CD4-positive, alpha-beta T cell treated with Interleukin-15 for 1 hour (primary cell): ENCODE measurements around the gene ANKRD44.
"Not testable (repeated sequence)": the region's sequence is repeated elsewhere in the genome, so short reads cannot be mapped to it uniquely, and the experiment has no call there.

Source experiments
- DNase-seq: peaks from one replicate; pipeline ENCODE4 v3.0.0-alpha.2; 2020

ANKRD44 gene

GRCh38 chr2:197011021-197011417 is 299.6 kb downstream of the ANKRD44 start:
- no peak for DNase-seq

DNA sequence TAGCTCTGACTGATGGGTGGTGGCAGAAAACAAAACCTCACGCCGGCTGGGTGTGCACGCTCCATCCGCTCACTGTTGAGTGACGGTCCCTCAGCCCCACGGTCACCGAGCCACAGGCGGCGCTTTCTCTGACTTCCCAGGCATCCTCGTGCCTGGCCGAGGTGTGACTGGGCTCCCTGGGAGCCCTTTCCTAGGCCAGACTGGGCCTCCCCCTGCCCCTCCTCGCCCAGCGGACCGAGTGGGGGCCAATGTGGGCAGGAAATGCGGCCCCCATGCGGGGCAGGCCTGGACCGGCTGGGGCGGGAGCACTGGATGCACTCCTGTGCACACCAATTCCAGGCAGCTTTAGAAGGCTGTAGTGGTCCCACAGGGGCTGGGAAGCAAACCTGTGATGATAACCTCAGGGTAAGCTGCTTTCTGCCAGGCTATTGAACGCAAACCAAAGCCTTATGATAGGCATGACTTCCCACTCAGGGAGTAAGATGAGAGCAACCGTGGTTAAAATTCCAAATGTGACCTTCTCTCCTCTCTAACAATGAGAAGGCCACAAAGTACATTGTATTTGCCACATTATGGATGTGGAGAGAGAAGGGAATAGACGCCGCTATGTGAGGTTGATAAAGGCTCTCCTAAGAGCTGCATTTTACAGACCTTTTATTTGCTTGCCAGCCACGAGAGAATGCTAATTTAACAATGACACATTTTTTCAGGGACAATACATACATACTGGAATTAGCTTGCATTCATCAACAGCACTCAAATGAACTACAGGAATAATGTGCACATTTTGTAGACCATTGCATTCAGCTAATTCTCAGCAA is 300.2 kb downstream of the ANKRD44 start:
- no peak for DNase-seq

DNA sequence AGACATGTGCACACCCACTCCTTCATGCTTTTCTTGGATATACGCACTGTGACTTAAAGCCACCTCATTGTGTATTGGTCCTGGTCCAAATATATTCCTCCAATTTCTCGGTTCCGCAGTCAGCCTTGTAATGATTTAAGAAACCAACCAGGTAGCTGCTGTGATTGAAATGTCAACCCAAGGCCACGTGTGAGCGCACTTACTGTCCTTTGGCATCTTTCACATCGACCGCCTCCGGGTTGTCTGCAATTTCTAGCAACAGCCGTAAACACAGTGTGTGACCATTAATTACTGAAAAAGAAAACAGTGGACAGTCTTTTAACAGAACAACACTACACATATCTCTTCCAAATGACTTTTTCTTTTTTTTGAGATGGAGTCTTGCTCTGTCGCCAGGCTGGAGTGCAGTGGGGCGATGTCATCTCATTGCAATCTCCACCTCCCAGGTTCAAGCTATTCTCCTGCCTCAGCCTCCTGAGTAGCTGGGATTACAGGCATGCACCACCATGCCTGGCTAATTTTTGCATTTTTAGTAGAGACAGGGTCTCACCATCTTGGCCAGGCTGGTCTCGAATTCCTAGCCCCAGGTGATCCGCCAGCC is 301.7 kb downstream of the ANKRD44 start:
- not testable (repeated sequence) for DNase-seq

DNA sequence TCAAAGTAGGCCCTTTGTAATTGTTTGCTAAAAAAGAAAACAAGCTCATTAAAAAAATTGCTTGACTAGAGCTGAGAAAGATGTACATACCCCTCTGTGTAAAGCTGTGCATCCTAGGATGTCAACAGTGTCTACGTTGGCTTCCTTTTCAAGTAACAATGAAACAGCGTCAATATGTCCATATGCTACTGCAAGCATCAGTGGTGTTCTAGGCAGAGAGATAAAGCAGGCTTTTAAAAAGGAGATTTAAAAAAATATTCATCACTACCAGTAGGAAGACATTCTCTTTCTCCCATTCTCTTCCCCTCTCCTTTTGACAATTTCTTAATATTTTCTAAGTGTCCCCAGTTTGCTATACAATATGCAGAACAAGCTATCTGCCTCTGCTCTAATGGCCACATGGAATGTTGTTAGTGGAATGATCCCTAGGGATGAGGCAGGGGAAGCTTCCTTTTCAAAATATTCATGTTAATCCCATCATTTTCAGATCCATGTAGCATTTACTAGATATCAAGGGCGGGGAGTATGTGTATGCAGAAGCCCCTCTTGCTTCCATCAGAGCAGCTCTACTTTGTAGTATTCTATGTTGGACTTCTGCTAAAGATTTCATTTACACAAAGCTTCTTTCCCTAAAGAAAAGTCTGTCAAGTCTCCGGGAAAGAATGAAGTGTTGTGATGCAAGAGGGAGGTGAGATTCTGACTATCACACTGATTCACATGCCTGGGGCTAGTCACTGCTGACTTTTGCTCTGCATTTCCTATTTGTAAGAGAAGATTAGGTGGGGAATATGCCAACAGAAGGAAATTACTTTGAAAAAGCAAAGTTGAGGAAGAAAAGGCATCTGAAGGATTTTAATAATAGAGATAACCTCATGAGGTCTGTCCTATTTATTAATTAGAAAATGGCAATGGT is 302.6 kb downstream of the ANKRD44 start:
- DNase-seq, result no peak

DNA sequence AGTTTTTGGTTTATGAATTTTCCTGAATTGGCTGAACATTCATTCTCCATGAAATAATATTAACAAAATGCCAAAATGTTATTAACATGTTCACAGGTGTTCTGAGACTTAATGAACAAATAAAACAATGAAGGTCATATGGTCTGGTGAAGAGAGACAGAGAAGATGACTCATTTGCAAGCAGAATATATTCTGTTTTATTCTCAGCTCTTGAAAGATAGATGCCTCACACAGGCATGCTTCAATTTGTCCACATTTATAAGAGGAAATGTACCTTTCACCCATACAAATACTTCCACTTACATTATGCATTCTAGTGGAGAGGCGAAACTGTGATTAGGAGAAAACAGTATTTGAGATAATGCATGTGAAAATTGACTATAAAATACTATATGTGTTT is 308.7 kb downstream of the ANKRD44 start:
- DNase-seq, result no peak

GRCh38 chr2:196995757-196996314 is 314.7 kb downstream of the ANKRD44 start:
- DNase-seq, result no peak

DNA sequence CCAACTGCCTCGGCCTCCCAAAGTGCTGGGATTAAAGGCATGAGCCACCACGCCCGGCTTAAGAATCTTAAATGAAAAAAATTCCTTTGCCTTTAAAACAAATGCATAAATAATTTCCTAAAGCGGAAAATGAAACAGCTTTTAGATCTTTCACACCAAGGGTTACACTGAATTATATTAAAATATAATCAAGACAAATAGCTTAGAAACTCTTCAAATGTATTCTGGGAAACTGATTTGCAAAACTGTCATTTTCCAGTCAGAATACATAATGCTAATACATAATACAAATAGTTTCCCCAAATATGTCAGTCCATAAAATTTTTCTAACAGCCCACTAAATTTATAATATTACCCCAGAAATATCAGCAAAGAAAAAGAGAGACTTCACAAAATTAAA is 315.8 kb downstream of the ANKRD44 start:
- no peak for DNase-seq

DNA sequence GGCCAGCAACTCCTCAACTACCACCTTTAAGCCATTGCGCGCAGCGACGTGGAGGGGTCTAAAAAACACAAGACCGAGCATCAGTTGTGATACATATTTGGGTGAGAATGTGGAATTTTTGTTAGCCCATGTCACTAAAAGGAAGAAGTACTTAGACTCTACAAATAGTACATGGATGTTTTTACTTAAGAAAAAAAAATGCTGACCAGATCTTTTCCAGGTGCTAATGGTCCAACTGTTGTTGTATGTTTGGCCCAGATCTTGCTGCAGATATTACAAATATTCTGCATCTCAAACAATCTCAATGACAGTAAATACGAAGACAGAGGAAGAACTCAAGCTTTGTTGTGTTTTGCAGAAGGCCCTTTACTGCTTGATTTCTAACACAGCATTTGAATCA is 317.0 kb downstream of the ANKRD44 start:
- DNase-seq, result no peak

GRCh38 chr2:196992466-196992865 is 318.1 kb downstream of the ANKRD44 start:
- DNase-seq, result no peak

- no peak for DNase-seq
Observed at GRCh38 chr2:196990788-196991461, 319.7 kb downstream of the ANKRD44 start.

DNA sequence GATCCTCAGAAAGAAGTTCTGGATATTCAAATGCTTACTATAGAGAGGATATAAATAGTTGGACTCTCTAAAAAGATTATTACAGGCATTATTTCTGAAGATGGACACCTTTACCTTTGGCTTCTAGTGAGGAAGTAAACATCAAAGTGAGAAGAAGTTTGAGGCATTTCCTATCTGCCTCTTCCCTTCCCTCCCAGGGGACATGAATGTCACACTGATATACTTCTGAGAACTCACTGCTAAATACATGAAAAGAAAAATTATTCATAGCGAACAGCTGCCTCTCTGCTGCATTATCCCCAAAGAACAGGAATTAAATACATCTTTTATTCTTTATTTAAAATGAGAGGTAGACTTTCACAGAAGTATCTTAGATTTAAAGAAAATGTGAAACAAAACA is 320.5 kb downstream of the ANKRD44 start:
- no peak for DNase-seq

DNA sequence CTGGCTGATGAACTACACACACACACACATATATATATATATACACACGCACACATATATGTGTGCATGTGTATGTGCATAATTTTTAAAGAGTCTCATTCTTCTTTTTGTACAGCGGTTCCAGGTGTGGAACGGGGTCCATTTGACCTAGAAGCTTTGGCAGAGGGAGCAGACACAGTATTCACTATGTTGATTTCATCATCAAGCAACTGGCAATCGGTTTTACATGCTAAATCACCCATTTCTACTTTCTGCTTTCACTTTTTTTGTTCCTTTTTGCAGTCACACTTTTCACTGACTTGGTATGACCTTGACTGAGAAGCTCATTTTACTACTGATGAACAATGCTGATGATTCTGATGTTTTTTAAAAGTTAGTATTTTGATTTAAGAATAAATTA is 321.1 kb downstream of the ANKRD44 start:
- no peak for DNase-seq

DNA sequence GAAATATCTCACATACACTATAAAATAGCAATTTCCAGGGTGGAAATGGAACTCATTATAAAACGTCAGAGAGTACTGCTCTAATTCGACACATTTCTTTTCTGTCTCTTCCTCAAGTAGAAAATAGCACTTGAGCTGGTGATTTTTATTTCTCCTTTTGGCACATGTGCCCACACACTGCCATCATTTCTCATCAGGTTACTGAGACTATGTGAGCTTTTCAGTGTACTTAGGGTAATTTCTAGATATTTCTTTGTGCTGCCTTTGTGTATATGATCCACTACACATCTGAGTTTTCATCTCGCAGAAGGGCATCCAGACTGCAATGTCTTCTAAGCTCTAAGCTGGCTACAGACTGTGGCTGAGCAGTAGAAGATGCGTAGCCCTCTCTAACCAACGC is 321.9 kb downstream of the ANKRD44 start:
- DNase-seq, result no peak

GRCh38 chr2:196987649-196988364 is 322.8 kb downstream of the ANKRD44 start:
- DNase-seq, result no peak

DNA sequence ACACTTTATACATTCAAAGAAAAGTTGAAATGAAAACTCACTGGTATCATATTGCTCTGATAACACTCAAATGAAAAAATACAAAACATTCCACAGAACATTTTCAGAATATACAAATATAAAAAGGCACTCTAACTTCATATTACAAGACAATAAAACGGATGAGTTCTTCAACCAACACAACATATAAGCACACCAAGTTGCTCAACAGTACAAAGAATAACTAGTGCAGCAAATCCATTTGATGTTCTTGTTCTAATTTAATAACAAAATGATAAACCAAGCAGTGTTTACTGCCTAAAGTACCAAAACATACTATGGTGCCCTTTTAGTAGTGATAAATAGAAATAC is 323.3 kb downstream of the ANKRD44 start:
- DNase-seq, result no peak

DNA sequence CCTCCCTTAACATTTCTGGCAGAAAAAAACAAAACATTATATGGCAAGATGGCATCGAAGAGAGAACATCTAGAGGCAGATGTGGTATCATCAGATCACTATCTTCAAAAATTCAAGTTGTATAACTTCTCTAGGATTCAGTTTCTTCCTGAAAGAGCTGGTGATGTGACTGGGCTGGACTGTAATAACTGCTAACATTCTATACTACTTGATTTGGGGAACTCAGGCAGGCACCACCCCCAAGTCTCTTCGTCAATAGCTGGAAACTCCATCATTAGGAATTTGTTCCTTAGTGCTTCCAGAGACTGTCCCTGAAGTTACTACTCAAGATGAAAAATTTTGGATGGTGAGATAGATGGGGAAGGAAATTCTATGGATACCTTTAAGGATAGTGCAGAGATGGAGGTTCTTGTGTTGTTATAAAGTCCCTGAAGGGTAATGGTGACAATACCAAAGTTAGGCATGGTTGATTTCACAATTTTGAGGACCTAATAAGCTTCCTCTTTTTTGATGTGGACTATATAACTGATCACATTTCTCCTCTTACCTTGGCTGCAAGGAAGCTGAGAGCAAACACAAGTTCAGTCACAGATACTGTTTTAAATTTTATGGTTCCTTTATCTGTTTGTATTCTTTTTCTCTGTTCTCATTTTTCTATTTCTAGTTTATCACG is 324.9 kb downstream of the ANKRD44 start:
- DNase-seq, result no peak

- DNase-seq, result no peak
Observed at GRCh38 chr2:196984903-196985302, 325.7 kb downstream of the ANKRD44 start.

DNA sequence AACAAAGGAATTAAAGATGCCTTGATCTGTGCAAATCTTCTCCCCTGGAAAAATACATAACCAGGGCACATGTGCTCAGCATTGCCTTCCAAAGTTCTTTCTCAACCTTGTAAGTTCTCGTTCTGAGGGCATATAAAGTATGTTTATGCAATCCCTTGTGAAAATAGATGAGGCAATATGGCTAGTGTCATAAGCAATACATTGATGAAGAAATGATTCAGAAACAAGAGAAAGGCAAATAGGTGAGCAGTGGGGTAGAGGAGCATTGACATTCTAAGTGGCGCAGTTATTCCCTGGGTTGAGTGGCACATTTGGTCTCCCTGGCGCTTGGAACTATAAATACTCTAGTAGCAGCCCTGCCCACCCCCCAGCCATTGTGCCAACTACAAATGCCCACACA is 326.6 kb downstream of the ANKRD44 start:
- DNase-seq, result no peak

DNA sequence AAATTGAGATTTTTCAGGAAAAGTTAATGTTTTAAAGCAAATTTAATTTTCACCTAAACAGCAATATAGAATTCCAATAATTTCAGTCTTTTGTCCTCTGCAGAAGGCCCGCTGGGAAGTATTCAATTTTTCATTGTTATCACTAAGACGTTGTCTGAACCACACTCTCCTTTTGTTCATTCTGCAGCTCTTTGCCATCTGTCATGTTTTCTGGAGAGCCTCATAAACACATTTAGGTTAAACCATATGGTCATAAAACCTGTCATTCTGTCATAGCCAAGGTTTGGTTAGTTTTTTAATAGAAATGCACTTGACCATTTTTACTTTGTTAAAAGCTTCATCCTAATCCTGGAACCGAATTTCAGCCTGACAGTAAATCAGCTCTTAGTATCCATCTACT is 330.1 kb downstream of the ANKRD44 start:
- DNase-seq, result no peak

DNA sequence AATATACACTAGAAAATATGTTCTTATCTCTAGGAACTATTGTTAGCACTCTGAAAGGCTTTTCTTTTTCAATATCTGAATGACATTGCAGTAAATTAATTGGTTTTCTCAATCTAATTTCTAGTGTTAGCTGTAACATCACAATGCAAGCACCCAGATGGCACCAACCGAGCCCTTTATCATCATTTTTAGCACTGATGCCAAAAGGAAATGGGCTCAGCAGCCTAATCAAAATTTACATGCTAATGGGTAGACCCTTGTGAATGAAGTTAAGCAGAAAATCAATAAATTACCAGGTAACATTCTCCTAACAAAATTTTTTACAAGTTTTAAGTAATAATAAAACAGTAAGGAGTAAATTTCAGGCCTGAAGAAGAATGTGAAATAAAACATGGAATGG is 330.6 kb downstream of the ANKRD44 start:
- DNase-seq, result no peak

- DNase-seq, result no peak
Observed at GRCh38 chr2:196977507-196977906, 333.1 kb downstream of the ANKRD44 start.

DNA sequence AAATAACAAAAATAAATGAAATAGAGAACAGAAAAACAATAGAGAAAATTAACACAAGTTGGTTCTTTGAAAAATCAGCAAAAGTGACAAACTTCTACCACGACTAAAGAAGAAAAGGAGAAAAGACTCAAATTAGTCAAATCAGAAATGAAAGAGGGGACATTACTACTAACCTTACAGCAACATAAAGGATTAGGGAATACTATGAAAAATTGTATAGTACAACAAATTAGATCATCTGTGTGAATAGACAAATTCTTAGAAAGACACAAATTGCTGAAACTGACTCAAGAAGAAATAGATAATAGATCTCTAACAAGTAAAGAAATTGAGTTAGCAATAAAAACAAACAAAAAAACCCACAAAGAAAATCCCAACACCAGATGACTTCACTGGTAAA is 335.6 kb downstream of the ANKRD44 start:
- DNase-seq, result no peak
